ENCODE results near the gene PHF20. TPM values are rescaled to one million over a fixed set of nuclear protein-coding genes. Genes with fewer than 3 reads are reported as not detected.
"Not testable (repeated sequence)": the region's sequence is repeated elsewhere in the genome, so short reads cannot be mapped to it uniquely, and the experiment has no call there.

The PHF20 gene
- polyA plus RNA-seq, 1 donor from 2014 or later, result 107 TPM

DNA sequence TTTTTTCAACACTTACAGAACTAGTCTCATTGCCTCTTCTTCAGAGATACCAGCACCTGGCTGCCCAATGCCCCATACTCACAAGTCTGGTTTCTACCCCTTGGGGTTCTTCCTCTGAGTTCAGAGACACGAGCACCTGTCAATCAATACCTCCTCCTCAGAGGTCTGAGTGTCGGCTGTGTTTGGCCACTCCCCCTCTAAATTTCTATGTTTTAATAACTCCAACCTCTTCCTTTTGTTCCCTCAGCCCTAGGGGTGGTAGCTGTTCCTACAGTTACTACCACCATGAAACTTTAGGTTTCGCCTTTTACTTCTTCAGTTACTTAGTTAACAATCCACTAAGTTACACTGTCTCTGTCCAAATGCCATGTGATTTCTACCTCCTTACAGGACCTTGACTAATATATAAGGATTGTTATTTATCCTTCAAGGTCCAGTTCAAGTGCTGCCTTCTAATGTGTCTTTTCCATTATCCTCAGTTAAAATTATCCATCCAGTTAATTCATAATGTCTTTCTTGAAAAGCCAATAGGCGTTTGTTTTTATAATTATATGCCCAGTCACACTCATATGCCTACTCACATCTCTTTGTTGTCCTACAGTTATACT lies 14.6 kb upstream of the PHF20 start:
- Mint-ChIP-seq H3K4me3 (peak overlapping the region in 1 of 4 donors; percentile 4), H3K27ac (no peak overlapping the region), H3K9me3 (no peaks in the 10 kb centered on the region), H3K27me3 (no peaks in the 10 kb centered on the region), H3K4me1 (peaks cover 1 to 9% (median 4%) of the 10 kb centered on the region in 3 donors), H3K36me3 (no peaks in the 10 kb centered on the region)

DNA sequence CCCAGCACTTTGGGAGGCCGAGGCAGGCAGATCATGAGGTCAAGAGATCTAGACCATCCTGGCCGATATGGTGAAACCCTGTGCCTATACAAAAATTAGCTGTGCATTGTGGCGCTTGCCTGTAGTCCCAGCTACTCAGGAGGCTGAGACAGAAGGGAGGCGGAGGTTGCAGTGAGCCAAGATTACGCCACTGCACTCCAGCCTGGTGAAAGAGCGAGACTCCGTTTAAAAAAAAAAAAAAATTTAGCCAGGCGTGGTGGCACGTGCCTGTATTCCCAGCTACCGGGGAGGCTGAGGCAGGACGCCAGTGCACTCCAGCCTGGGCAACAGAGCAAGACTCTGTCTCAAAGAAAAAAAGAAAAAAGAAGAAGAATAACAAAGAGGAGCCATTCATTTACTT lies 10.3 kb upstream of the PHF20 start:
- H3K4me1 Mint-ChIP-seq, result peaks cover 4 to 19% (median 6%) of the 10 kb centered on the region in 3 donors
- not testable (repeated sequence) for H3K4me3 Mint-ChIP-seq, H3K9me3 Mint-ChIP-seq, H3K27me3 Mint-ChIP-seq, H3K36me3 Mint-ChIP-seq, H3K27ac Mint-ChIP-seq

DNA sequence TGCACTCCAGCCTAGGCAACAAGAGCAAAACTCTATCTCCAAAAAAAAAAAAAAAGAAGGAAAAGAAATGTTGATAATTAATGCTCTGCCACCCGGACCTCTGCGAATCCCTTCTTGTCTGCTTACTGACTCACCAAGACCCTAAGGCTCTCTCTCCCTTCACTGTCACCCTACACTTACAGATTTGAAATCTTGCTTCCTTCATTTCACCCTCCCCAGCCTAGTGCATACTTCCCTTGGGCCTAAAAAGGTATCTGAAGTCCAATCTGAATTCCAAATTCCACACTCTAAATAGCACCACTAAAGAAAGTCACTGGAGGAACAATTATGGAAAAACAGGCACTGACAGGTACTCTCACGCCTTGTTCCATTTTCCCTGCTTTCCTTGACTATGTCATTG lies 9.4 kb upstream of the PHF20 start:
- peaks cover under 1 to 15% (median 5%) of the 10 kb centered on the region in 3 donors for H3K4me1 Mint-ChIP-seq
- H3K9me3 Mint-ChIP-seq, result no peaks in the 10 kb centered on the region
- H3K27me3 Mint-ChIP-seq, result no peaks in the 10 kb centered on the region
- no peak overlapping the region for H3K27ac Mint-ChIP-seq
- H3K36me3 Mint-ChIP-seq, result no peaks in the 10 kb centered on the region
- no peak overlapping the region for H3K4me3 Mint-ChIP-seq

DNA sequence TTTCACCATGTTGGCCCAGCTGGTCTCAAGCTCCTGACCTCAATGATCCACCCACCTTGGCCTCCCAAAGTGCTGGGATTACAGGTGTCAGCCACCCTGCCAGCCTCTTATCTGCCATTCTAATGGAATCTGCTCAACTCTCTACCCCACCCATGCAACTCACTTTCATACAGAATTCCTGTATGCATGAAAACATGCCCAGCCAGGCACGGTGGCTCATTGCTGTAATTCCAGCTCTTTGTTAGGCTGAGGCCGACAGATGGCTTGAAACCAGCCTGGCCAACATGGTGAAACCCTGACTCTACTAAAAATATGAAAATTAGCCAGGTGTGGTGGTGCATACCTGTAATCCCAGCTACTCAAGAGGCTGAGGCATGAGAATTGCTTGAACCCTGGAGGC lies 6.9 kb upstream of the PHF20 start:
- H3K27me3 Mint-ChIP-seq, H3K36me3 Mint-ChIP-seq, H3K4me3 Mint-ChIP-seq, H3K9me3 Mint-ChIP-seq: not testable (repeated sequence)
- peak overlapping the region in 1 of 3 donors; percentile 47 for H3K27ac Mint-ChIP-seq
- H3K4me1 Mint-ChIP-seq, result peaks cover 17 to 31% (median 19%) of the 10 kb centered on the region in 3 donors

DNA sequence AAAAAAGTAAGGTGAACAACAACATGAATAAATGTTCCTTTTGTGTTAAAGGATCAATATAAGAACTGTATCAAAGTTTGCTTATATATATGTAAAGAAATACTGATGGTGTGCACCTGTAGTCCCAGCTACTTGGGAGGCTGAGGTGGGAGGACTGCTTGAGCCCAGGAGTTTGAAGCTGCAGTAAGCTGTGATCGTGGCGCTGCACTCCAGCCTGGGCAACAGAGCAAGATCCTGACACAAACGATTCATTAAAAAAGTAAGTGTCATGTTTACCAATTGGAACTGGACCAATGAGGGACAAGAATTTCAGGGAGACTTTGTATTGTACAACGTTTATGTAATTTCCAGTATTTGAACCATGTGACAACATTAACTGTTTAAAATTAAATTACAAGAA lies 5.0 kb upstream of the PHF20 start:
- H3K36me3 Mint-ChIP-seq, result peaks cover 2% of the 10 kb centered on the region
- no peaks in the 10 kb centered on the region for H3K27me3 Mint-ChIP-seq
- H3K27ac Mint-ChIP-seq, result peak overlapping the region in 2 of 3 donors; percentile 73 to 96
- no peaks in the 10 kb centered on the region for H3K9me3 Mint-ChIP-seq
- H3K4me3 Mint-ChIP-seq, result peak overlapping the region in 1 of 4 donors; percentile 39
- peaks cover 23 to 39% (median 27%) of the 10 kb centered on the region in 3 donors for H3K4me1 Mint-ChIP-seq

DNA sequence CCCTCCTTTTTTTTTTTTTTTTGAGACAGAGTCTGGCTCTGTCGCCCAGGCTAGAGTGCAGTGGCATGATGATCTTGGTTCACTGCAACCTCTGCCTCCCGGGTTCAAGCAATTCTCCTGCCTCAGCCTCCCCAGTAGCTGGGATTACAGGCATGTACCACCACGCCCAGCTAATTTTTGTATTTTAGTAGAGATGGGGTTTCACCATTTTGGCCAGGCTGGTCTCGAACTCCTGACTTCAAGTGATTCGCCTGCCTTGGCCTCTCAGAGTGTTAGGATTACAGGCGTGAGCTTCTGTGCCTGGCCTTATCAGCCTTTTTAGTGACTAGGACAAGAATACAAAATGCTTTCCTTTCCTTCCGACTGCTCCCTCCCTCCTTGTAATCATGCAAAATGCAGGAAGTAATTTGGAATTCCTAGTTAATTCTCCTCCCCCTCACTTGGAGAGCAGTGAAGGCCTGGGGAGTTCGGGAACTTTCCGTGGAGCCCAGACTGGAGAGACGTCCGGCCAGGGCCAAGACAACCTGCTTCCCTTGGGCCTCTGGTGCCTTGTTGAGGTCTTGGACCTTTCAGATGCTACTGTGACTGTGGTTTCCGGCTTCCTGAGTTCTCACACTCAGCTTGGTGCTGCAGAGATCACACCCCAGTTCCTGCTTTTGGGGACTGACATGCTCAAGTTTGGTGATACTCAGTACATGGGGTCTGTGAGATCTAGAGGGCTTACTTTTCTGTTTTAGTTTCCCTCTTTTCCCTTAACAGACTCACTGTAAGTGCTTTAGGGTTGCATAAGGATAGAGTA lies 3.9 kb upstream of the PHF20 start:
- Mint-ChIP-seq H3K36me3 (peaks cover 2% of the 10 kb centered on the region), H3K4me1 (peaks cover 24 to 38% (median 28%) of the 10 kb centered on the region in 3 donors), H3K4me3 (peak overlapping the region; percentile 75 to 92 (median 86)), H3K9me3 (no peaks in the 10 kb centered on the region), H3K27me3 (no peaks in the 10 kb centered on the region), H3K27ac (peak overlapping the region; percentile 93 to 99 (median 96))

DNA sequence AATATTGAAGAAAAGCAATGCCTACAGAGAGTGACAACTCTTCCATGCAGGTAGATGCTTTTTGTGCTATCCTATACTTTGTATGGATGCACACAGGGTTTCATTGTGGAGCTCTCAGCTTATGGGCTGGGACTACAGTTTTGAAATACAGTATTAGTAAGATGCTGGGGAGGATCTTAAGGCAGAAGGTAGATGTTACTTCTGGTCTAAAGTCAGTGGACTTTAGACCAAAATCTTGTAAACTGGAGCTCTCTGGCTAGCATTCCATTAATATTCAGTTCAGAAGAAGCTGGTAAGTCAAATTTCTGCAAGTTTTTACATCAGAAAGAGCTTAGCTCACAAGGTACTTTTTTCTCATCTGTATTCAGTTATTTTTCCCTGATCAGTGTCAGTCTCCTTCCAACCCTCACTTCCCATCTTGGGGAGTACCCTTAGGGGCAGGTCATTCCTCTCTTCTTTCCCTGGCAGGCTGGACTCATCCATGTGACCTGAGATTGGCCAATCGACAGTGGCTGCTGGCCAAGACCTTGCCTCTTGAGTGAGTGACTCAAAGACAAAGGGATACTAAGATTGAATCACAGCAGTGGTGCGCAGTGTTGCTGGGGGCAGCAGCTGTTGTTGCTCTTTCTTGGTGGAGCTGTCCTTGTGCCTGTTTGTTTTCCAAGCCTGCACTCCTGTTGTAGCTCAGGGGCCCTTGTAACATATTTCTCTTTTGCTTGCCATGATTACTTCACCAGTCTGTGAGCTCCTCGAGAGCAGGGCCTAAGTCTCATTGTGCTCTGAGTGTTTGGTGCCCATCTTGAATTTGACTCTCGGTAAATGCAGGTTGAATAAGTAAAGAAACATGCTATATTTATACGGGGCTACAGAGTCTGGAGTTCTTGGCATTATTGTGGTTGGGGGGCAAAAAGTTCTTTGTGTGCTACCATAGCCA lies 2.8 kb upstream of the PHF20 start:
- Mint-ChIP-seq H3K4me1 (peaks cover 33 to 49% (median 39%) of the 10 kb centered on the region in 3 donors), H3K27ac (peak overlapping the region; percentile 93 to 99 (median 96)), H3K36me3 (peaks cover 2% of the 10 kb centered on the region), H3K4me3 (peak overlapping the region; percentile 26 to 92 (median 86)), H3K27me3 (no peaks in the 10 kb centered on the region), H3K9me3 (no peaks in the 10 kb centered on the region)

DNA sequence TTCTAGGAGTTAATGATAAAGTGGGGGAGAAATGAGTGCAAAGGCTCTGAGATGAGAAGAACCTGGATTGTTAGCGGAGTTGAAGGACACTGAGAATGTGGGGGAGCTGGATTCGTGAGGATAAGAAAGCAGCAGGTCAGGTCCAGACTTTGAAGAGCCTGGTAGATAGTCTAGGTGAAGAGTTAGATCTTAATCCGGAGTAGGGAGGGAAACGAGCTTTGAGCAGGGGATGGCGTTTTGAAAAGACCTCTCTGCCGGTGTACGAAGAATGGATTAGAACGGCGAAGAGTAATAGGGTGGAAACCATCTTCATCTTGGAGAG lies 487 bp upstream of the PHF20 start:
- Mint-ChIP-seq H3K9me3 (no peaks in the 10 kb centered on the region), H3K36me3 (peaks cover 2% of the 10 kb centered on the region), H3K27ac (peak overlapping the region; percentile 96 to 100 (median 99)), H3K27me3 (no peaks in the 10 kb centered on the region), H3K4me1 (peaks cover 42 to 59% (median 43%) of the 10 kb centered on the region in 3 donors), H3K4me3 (peak overlapping the region; percentile 71 to 95 (median 86))

DNA sequence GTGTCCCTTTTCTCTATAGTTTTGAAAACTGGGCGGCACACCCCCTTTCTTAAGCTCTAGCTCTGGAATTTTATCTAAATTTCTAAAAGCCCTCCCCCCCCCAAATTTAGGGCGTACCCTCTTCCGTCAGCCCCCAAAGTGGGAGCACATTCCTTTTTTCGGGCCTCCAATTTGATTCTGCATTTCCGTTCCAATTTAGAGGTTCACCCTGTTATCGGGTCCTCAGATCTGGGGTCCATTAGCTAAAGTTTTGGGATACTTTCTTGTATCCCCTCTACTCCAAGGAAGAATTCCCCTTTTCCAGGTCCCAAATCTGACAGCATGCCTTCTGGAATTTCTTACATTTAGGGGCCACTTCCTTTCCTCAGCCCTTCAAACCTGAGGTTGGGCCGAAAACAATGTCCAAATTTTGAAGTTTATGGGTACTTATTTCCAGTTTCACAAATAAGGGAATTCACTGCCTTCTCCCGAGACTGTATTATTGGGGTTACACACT lies 796 bp downstream of the PHF20 start:
- peaks cover 2% of the 10 kb centered on the region for H3K36me3 Mint-ChIP-seq
- peak overlapping the region; percentile 91 to 100 (median 96) for H3K27ac Mint-ChIP-seq
- H3K4me1 Mint-ChIP-seq, result peaks cover 53 to 70% (median 55%) of the 10 kb centered on the region in 3 donors
- H3K27me3 Mint-ChIP-seq, result no peaks in the 10 kb centered on the region
- no peaks in the 10 kb centered on the region for H3K9me3 Mint-ChIP-seq
- peak overlapping the region; percentile 79 to 92 (median 84) for H3K4me3 Mint-ChIP-seq

DNA sequence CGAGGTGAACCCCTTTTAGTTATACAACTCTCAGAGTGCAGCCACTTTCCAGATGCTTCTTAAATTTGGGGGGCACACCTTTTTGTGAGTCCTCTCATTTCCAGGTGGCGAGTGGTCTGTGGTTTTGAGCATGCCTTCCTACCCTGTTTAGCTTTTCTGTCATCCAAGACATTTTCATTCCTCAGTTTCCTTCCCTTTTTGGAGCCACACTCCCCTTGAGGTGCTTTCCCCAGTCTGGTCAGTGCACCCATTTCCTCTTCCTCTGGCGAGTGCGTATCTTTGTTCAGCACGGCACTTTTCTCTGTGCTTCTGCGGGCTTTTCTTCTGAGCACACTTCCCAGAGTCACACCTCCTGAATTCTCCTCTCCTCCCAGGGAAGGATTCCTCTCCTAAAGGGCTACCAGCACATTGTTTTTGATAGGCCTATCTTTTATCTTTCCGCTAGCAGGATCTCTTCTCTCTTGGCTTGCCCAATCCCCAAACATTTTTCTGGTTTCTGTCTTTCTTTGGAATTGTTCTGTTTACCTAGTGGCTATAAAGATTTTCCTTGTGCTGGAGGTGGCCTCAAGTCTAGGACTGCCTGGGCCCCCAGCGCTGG lies 1.4 kb downstream of the PHF20 start:
- peaks cover 48 to 65% (median 49%) of the 10 kb centered on the region in 3 donors for H3K4me1 Mint-ChIP-seq
- no peaks in the 10 kb centered on the region for H3K27me3 Mint-ChIP-seq
- no peaks in the 10 kb centered on the region for H3K9me3 Mint-ChIP-seq
- peak overlapping the region; percentile 79 to 92 (median 84) for H3K4me3 Mint-ChIP-seq
- peaks cover 5% of the 10 kb centered on the region for H3K36me3 Mint-ChIP-seq
- H3K27ac Mint-ChIP-seq, result peak overlapping the region; percentile 91 to 100 (median 96)

DNA sequence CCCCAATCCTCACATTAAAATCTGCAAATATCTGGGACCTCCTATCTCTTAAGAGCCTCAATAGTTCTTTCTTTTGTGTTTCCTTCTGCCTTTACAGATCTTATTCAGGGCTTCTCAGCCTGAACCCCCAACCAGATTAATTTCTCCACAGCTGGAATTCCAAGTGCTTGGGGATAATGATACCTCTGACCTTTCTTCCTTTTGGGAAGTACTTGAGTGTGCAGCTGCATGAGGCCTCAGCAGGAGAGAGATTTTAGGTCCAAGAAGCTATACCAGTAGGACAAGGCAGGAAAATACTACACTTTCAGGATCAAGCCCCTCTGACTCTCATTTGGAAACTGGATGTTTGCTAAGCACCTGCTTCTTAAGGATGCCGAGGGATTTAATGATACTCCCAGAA lies 2.6 kb downstream of the PHF20 start:
- Mint-ChIP-seq H3K9me3 (no peaks in the 10 kb centered on the region), H3K4me3 (peak overlapping the region; percentile 79 to 92 (median 84)), H3K27me3 (no peaks in the 10 kb centered on the region), H3K4me1 (peaks cover 37 to 56% (median 41%) of the 10 kb centered on the region in 3 donors), H3K27ac (peak overlapping the region; percentile 60 to 100 (median 96)), H3K36me3 (peaks cover 7% of the 10 kb centered on the region)

DNA sequence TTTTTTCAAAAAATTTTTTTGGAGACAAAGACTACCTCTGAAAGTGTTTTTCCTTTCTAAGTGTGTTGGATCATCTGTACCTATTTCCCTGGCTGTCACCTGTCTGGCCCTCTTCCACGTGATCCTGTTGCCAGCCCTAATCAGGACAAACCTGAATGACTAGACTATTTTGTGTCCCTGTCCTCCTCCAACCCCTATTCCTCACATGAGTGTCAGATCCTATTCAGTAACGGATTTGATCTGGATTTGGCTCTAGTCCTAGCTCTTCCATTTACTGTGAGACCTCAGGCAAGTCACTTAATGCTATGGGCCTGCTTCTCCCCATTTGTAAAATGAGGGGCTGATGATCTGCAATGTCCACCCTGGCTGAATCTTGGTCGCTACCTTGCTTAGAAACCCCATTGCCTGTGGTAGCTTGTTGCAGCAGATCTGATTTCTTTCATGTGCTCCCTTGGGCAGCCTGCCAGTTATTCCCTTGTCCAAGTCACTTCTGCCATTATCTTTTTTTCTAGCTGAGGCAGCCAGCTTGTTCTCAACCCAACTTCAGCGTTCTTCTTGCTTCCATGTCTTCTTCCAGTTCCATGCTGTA lies 4.8 kb downstream of the PHF20 start:
- H3K36me3 Mint-ChIP-seq, result peaks cover 5% of the 10 kb centered on the region
- peak overlapping the region; percentile 6 to 95 (median 63) for H3K27ac Mint-ChIP-seq
- peaks cover 32 to 52% (median 36%) of the 10 kb centered on the region in 3 donors for H3K4me1 Mint-ChIP-seq
- H3K4me3 Mint-ChIP-seq, result peak overlapping the region in 3 of 4 donors; percentile 13 to 78 (median 66)
- H3K9me3 Mint-ChIP-seq, result no peaks in the 10 kb centered on the region
- no peaks in the 10 kb centered on the region for H3K27me3 Mint-ChIP-seq

DNA sequence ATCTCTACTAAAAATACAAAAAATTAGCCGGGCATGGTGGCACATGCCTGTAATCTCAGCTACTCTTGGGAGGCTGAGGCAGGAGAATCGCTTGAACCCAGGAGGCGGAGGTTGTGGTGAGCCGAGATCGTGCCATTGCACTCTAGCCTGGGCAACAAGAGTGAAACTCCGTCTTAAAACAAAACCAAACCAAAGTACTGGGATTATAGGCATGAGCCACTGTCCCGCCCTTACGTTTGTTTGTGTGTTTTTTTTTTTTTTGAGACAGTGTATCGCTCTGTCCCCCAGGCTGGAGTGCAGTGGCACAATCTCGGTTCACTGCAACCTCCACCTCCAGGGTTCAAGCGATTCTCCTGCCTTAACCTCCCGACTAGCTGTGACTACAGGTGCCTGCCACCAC lies 12.0 kb downstream of the PHF20 start:
- H3K27me3 Mint-ChIP-seq, H3K27ac Mint-ChIP-seq, H3K36me3 Mint-ChIP-seq, H3K4me1 Mint-ChIP-seq, H3K4me3 Mint-ChIP-seq, H3K9me3 Mint-ChIP-seq: not testable (repeated sequence)

DNA sequence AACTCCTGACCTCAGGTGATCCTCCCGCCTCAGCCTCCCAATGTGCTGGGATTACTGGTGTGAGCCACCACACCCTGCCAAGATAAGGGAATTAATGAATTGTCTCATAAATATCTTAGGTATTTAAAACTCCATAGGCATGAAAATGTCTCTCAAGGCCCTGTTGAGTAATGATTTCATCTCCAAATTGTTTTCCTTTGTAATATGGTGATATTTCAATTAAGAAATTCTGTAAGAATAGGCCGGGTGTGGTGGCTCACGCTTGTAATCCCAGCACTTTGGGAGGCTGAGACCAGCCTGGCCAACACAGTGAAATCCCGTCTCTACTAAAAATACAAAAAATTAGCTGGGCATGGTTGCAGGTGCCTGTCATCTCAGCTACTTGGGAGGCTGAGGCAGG lies 13.7 kb downstream of the PHF20 start:
- H3K27ac Mint-ChIP-seq, H3K4me3 Mint-ChIP-seq, H3K36me3 Mint-ChIP-seq, H3K9me3 Mint-ChIP-seq, H3K27me3 Mint-ChIP-seq, H3K4me1 Mint-ChIP-seq: not testable (repeated sequence)
